IgD-negative memory B cell (primary cell): Measurements from ENCODE around the gene IL12RB1. TPM values are rescaled to one million over a fixed set of nuclear protein-coding genes. Genes with fewer than 3 reads are reported as not detected.

Experiments used
- polyA plus RNA-seq: library from polyadenylated mRNA; unstranded; fragments of 300-500 nt; fragmentation: Illumina TruSeq; gene quantifications from one replicate; pipeline ENCODE4 v1.2.3, GENCODE V29; 2021

The IL12RB1 gene
- polyA plus RNA-seq, 1 donor from 2014 or later: 9.8 TPM

Other genes starting within 250 kb of the IL12RB1 start
- 56.3 TPM for gene JAK3, start 239.0 kb downstream of the IL12RB1 start, polyA plus RNA-seq
- 5,234 TPM for gene RPL18A, start 227.0 kb downstream of the IL12RB1 start, polyA plus RNA-seq
- gene SLC5A5, start 215.0 kb downstream of the IL12RB1 start, polyA plus RNA-seq: not detected
- 63.7 TPM for gene CCDC124, start 153.9 kb downstream of the IL12RB1 start, polyA plus RNA-seq
- gene KCNN1, start 119.8 kb downstream of the IL12RB1 start, polyA plus RNA-seq: not detected
- gene ARRDC2, start 78.8 kb downstream of the IL12RB1 start, polyA plus RNA-seq: 42.4 TPM
- gene MAST3, start 10.8 kb upstream of the IL12RB1 start, polyA plus RNA-seq: 20.3 TPM
- 2.1 TPM for gene PIK3R2, start 66.2 kb upstream of the IL12RB1 start, polyA plus RNA-seq
- 473 TPM for gene IFI30, start 86.9 kb upstream of the IL12RB1 start, polyA plus RNA-seq
- 16.6 TPM for gene MPV17L2, start 106.3 kb upstream of the IL12RB1 start, polyA plus RNA-seq
- gene RAB3A, start 117.1 kb upstream of the IL12RB1 start, polyA plus RNA-seq: 1.5 TPM
- not detected for gene PDE4C, start 139.5 kb upstream of the IL12RB1 start, polyA plus RNA-seq
- 1.4 TPM for gene IQCN, start 187.5 kb upstream of the IL12RB1 start, polyA plus RNA-seq
- gene JUND, start 194.7 kb upstream of the IL12RB1 start, polyA plus RNA-seq: 164 TPM
- gene LSM4, start 236.1 kb upstream of the IL12RB1 start, polyA plus RNA-seq: 137 TPM